Neural progenitor cell (in vitro differentiated cells): ENCODE data around the gene PAX1.
A peak's percentile ranks its signal among the peaks of the same experiment; 100 is the strongest.

Experiments
- EZH2 ChIP-seq: fragments of 200-600 bp; sonication (generic); IDR thresholded peaks from 2 replicates; pipeline ENCODE4 v1.6.1; 2017; ENCODE audit warnings: antibody characterized with exemption, mild to moderate bottlenecking, moderate library complexity
- EZH2phosphoT487 ChIP-seq: fragments of 200-600 bp; sonication (generic); IDR thresholded peaks from 2 replicates; pipeline ENCODE4 v1.6.1; 2017; ENCODE audit warnings: antibody characterized with exemption
- TF ChIP-seq, protein P1 (sequence below): fragments of 200-600 bp; sonication (generic); IDR thresholded peaks from 2 replicates; pipeline ENCODE4 v1.5.1; 2017; ENCODE audit warnings: antibody characterized with exemption, mild to moderate bottlenecking

DNA sequence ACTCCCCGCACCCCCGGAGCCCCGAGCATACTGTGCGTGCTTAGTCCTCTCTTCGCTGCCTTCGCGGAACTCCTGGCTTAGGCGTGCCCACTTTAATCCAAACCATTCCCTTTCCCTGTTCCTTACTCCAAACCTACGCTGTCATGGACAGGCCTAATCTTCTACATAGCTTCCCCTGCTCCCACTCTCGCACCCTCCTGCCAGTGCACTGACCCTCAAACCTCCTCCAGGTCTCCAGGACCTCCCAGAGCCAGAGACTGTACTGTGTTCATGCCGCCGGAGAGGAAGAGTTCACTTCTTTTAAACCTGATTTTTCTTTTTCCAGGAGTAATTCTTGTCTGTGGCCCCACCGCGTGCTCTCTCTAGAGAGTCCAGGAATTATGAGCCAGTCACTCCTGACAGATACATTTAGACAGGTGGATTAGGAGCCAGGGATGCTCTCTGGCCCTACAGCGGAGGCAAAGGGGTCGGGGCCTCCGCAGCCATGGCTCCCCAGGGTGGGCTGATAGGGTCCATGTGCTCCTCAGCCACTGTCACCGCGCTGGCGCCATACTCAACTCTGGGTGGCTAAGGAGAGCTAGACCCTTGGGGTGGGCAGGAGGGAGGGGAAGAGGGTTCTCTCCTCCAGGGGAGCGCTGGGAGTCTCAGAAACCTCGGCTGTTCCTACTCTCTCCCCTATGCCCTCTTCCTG, 1.6 kb upstream of the PAX1 start:
- TF ChIP-seq, protein P1, sequence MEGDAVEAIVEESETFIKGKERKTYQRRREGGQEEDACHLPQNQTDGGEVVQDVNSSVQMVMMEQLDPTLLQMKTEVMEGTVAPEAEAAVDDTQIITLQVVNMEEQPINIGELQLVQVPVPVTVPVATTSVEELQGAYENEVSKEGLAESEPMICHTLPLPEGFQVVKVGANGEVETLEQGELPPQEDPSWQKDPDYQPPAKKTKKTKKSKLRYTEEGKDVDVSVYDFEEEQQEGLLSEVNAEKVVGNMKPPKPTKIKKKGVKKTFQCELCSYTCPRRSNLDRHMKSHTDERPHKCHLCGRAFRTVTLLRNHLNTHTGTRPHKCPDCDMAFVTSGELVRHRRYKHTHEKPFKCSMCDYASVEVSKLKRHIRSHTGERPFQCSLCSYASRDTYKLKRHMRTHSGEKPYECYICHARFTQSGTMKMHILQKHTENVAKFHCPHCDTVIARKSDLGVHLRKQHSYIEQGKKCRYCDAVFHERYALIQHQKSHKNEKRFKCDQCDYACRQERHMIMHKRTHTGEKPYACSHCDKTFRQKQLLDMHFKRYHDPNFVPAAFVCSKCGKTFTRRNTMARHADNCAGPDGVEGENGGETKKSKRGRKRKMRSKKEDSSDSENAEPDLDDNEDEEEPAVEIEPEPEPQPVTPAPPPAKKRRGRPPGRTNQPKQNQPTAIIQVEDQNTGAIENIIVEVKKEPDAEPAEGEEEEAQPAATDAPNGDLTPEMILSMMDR: no peak
- peak; percentile 8 for TF ChIP-seq EZH2
- TF ChIP-seq EZH2phosphoT487: no peak
